HG03378 (cell line): ENCODE data around the gene NPTX2.

Experiments
- ATAC-seq: cut with Tn5 transposase; IDR thresholded peaks from one replicate; pipeline ENCODE4 v1.9.1; 2021; ENCODE audit warnings: mild to moderate bottlenecking, moderate library complexity; ENCODE audit not compliant: unreplicated experiment

The NPTX2 gene

GRCh38 chr7:98618786-98619185, 1.7 kb downstream of the NPTX2 start:
- no peak for ATAC-seq

GRCh38 chr7:98619450-98620321, 2.6 kb downstream of the NPTX2 start:
- no peak for ATAC-seq

- no peak for ATAC-seq
Observed at GRCh38 chr7:98621573-98622482, 4.7 kb downstream of the NPTX2 start.

- ATAC-seq = no peak
Observed at GRCh38 chr7:98622926-98623325, 5.8 kb downstream of the NPTX2 start.

GRCh38 chr7:98624846-98625420, 7.8 kb downstream of the NPTX2 start:
- ATAC-seq = no peak

GRCh38 chr7:98626460-98627412, 9.7 kb downstream of the NPTX2 start:
- no peak for ATAC-seq

- no peak for ATAC-seq
Observed at GRCh38 chr7:98627413-98627790, 10.3 kb downstream of the NPTX2 start.

- ATAC-seq = no peak
Observed at GRCh38 chr7:98628418-98628817, 11.3 kb downstream of the NPTX2 start.

GRCh38 chr7:98629001-98629431, 11.9 kb downstream of the NPTX2 start:
- ATAC-seq = no peak

GRCh38 chr7:98630149-98630548, 13.1 kb downstream of the NPTX2 start:
- no peak for ATAC-seq

GRCh38 chr7:98630770-98631169, 13.7 kb downstream of the NPTX2 start:
- no peak for ATAC-seq

- no peak for ATAC-seq
Observed at GRCh38 chr7:98638853-98639252, 21.8 kb downstream of the NPTX2 start.

GRCh38 chr7:98640375-98640774, 23.3 kb downstream of the NPTX2 start:
- no peak for ATAC-seq

- ATAC-seq = peak; percentile 73
Observed at GRCh38 chr7:98641646-98642500, 24.8 kb downstream of the NPTX2 start.

GRCh38 chr7:98643236-98643985, 26.3 kb downstream of the NPTX2 start:
- ATAC-seq = no peak

- no peak for ATAC-seq
Observed at GRCh38 chr7:98646465-98646864, 29.4 kb downstream of the NPTX2 start.

GRCh38 chr7:98647326-98647725, 30.2 kb downstream of the NPTX2 start:
- ATAC-seq = no peak

GRCh38 chr7:98651760-98652159, 34.7 kb downstream of the NPTX2 start:
- ATAC-seq = no peak
